Spleen (tissue), 7 donors: ENCODE data around the gene OR3A3.
"Not testable (repeated sequence)": the region's sequence is repeated elsewhere in the genome, so short reads cannot be mapped to it uniquely, and the experiment has no call there.

Experiments
- CTCF ChIP-seq, 11 experiments: fragments of 200-600 bp in 7 of 11; fragments of 450-650 bp in 4 of 11; sonication (generic) in 4 of 11; IDR thresholded peaks in 8 of 11; conservative IDR thresholded peaks in 3 of 11; 1 replicate in 7 of 11; 2 replicates in 4 of 11; pipeline versions ENCODE4 v1.4.0 to v1.8.0; 2016 to 2021; ENCODE audit warnings: antibody characterized with exemption in 11 of 11, inconsistent platforms in 4 of 11, mild to moderate bottlenecking in 1 of 11
- POLR2AphosphoS5 ChIP-seq, 3 donors: sonication (generic); formaldehyde crosslinking; IDR thresholded peaks; one replicate each; pipeline ENCODE4 v1.5.1; 2017; ENCODE audit warnings: antibody characterized with exemption in 3 of 3
- donor health status: DM: no; HTN: no; CAD: no; lungs with moderate emphysema.
- donor health status: DM: no; HTN: no; CAD: no.
- donor health status: DM: no; HTN: no; CAD: no.

- not testable (repeated sequence) for TF ChIP-seq CTCF (IDR thresholded peaks at IDR 0.05 in 8 of 11, conservative IDR thresholded peaks at IDR 0.05 in 3 of 11); POLR2AphosphoS5 (IDR thresholded peaks at IDR 0.05)
Measured at GRCh38 chr17:3371167-3371566, 40.0 kb upstream of the OR3A3 start.
